ENCODE data around the gene NBEAL2.

NBEAL2 gene

DNA sequence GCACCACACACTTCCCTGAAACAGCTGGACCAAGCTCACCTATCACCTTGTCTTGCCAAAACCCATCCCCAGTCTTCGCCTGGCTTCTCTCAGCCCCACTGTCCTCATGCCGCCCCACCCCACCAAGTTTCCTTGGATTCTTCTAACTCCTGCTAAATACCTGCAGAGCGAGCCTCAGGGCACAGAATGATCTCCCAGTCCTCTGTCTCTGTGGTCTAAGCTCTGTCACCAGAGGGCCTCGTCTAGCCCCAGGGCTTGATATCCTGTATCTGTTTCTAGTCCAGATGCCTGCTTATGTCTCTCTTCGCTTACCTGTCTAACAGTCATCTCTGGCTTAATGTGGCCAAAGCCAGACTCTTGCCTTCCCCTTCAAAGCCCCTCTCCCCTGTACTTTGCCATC is 12.7 kb upstream of the NBEAL2 start:
- no peak for DNase-seq

DNA sequence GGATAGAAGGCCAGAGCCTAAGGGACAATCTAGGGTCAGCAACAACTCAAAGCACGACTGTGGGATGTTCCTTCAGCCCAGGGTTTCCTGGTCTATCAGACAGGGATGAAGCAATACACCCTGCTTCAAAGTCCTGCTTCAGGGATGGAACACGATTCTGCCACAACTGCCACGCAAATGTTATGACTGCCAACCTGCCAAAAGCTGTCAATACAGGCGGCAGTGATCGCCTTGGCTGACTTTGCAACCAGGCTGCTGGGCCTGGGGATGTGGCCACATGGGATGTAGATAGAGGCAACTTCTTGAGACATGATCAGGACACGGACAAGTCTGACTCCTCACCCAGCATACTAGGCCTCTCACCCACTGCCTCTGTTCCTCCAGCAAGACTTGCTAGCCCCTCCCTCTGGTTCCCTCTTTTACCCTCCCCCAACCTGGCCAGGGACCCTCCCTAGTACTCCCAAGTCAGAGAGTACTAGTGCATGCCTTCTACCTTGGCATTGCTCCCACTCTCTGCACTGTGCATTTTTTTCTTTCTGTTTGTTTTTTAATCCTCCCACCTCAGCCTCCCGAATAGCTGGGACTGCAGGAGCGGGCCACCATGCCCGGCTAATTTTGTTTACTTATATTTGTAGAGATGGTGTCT is 10.6 kb upstream of the NBEAL2 start:
- no peak for DNase-seq

DNA sequence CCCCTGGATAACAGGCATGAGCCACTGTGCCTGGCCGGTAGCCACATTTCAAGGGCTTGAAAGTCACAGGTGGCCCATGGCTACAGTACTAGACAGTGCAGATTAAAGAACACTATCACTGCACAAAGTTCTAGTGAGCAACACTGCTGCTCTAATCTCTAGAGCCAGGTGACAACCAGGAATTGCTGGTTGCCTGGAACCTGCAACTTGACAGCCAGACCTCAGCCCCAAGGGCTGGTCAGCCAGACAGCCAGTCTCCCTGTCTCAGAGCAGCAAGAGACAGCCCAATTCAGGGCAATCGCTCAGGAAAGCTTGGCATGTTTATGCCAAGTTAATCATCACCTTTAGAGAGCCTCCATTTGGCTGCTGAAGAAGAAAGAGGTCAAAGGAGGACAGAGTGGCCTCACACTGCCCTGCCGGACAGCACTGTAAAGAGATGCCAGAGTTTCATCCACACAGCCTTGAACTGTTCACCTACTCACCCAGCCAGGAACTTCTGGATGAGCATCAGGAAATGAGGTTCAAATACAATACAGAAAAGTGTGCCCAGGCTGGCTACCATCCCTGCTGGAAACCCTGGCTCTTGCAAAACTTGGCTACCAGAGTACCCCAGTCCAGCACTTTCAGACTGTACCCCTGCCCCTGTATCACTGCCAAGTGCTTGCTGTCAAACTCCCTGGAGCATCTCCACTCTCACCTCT is 8.9 kb upstream of the NBEAL2 start:
- no peak for DNase-seq

- no peak for DNase-seq
Observed at GRCh38 chr3:46971151-46971550, 8.3 kb upstream of the NBEAL2 start.

DNA sequence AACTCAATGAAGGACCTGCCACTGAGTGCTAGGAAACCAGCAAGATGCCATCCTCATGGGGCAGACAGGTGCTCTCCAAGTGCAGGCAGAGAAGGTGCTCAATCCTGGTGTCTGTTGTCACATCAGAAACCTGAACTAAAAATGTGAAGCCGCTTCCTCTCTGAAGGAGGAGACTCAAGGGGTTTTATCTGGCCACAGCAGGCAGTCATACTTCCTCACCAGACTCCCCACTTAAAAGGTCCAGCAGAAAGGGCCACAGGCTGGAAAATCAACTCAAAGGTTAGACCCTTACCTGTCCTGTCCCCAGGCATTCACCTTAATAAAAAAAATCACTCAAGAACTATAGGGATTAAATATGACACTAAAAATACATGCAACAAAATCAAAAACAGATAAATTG is 7.7 kb upstream of the NBEAL2 start:
- DNase-seq = no peak

- DNase-seq = peak; percentile 30
Observed at GRCh38 chr3:46972396-46972795, 7.1 kb upstream of the NBEAL2 start.

DNA sequence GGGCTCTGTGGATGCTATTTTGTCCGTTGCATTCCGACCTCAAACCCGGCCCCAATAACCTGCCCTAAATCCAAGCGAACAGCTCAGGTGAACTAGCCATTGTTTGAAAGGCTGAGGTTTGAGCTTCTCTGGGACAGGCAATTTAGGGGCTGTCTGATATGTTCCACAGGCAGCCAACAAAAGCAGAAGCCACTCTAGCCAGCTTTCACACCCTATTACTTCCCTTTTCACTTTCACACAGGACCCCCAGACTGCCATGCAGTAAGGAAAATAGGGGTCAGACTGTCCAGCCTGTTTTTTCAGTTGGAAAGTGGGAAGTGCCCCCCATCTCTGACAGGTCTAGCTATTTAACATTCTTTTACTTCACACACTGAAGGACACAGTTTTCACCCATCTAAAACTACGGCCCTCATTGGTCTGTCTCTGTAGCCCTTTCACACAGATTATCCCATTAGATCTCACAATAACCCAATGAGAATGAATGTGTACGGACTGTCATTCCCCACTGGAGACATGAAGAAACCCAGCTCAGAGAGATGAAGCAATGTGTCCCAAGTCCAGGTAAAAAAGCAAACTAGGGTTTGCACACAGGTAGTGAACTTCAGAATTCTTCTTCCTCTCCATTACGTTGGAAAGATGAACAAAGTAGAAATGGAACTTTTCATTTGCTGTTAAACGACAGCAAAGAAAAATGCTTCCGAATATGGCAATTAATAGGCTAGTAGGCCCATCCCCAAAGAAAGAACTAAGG is 4.9 kb upstream of the NBEAL2 start:
- DNase-seq = no peak

- peak; percentile 97 for DNase-seq
Observed at GRCh38 chr3:46976326-46977190, 2.9 kb upstream of the NBEAL2 start, which contains the start of gene CCDC12. TSS of gene CCDC12 (minus strand) at chr3:46976745. CDS start at chr3:46976732, 13 bp downstream.

DNA sequence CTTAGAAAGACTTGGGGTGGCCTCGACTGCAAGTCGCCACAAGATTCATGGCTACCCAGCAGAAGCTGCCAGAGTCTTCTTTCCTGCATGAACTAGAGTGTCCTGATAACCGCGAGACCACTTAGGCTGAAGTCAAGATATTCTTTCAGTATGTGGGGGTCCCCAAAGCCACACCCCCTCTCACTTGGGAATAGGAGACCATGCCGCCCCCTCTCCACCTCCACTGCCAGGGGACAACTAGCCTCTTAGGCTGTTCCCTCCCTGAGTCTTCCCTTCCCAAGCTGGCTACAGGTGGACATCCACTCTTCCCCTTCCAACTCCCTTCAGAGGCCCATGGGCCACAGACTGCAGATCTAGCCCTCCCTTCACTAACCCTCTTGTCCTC is 1.7 kb upstream of the NBEAL2 start:
- DNase-seq = no peak

DNA sequence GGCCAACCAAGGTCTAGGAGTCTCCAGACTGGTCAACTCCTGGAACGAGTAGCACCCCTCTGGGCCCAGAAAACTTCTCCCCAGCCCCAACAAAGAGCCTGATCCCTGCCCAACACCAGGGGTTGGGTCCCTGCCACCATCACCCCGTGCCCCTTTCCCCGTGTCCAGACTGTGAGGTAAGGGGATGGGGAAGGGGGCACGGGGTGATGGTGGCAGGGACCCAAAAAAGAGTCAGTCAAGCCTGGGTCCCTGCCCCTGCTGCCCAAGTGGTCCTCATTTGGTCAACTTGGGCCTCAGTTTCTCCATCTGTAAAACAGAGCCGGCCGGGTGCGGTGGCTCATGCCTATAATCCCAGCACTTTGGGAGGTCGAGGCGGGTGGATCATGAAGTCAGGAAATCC is 1.1 kb upstream of the NBEAL2 start:
- DNase-seq = no peak

- DNase-seq = no peak
Observed at GRCh38 chr3:46979958-46980497, 562 bp downstream of the NBEAL2 start.

GRCh38 chr3:46981932-46982471 is 2.5 kb downstream of the NBEAL2 start:
- no peak for DNase-seq

- no peak for DNase-seq
Observed at GRCh38 chr3:46982546-46982945, 3.1 kb downstream of the NBEAL2 start.

DNA sequence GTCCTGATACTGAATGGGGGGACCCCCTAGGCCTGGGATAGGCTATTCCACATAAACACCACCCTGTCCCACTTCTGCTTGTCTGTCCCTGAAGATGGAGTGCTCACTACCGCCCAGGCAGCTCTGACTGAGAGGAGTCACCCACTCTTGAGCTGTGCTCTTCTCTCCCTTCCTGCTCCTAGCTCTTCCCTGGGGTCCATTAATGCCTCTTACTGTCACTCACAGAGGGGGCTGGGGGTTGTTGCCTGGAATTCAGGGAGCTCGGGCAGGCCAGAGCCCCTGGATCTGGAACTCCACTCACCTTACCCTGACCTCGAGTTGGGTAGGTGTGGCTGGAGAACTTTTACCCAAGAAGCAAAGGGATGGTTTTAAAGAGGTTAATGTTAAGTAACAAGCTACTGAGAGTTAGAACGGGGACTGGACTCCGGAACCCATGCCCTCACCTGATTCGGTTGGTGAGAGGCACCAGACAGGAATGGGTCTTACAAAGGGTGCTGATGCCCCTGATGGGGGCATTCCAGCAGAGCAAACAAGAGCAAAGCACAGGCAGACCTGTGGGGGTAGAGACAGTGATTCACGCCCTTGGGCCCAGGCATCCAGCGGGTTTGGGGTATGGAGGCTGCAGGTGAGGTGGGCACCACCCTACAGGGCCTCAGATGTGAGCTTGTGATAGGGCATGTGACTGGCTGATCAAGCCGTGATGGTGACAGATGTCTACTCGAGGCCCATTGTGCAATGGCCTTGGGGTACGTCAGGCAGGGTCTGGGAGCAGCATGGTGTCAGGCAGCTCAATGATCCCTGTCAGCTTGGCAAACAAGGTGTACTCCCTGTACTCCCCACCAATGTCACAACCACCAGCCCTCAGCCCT is 5.4 kb downstream of the NBEAL2 start:
- no peak for DNase-seq

DNA sequence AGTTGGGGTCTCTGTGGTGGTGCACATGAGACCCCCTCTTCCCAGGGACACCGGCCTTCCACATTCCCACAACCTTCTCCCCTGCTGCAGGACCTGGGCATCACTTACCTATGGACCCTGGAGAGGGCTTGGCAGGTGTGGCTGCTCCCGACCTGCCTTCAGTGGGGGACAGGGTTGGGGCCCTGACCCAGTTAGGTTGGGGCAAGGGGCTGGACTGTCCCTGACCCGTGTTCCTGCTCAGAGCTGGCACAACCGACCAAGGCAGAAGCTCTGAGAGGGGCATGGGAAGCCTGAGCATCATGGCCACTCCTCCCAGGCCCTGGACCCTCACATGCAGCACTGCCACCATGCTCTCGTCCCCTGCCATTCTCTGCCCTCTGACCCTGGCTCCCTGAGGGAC is 6.1 kb downstream of the NBEAL2 start:
- DNase-seq = no peak

DNA sequence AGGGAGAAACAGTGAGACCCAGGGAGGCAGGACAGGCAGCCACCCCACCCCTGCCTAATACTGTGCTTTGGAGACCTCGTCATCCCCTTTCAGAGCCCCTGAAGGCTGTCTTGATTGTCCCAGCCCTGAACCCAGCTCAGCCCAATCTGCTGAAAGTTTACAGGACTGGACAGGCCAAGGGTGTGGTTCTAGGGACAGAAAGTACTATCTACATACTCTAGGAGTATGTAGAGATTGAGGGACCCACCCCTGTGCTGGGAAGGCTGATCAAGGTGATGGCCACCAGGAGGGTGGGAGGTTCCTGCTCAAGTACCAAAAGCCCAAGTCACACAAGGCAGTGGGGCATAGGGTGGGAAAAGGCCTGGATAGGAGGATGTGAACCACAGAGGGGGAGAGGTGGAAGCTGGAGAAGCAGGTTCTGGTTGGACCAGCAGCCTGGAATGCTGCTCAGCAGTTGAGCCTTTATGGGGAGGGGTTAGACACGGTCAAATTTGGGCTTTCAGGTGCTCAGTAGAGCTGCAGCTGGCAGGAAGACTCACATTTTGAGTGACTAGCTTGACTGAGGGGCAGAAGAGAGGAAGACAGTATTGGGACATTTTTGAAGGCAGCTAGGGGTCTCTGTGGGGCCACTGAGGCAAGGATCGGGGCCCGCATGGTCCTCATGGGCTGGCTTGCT is 6.7 kb downstream of the NBEAL2 start:
- no peak for DNase-seq

GRCh38 chr3:46986782-46987310 is 7.4 kb downstream of the NBEAL2 start:
- no peak for DNase-seq

DNA sequence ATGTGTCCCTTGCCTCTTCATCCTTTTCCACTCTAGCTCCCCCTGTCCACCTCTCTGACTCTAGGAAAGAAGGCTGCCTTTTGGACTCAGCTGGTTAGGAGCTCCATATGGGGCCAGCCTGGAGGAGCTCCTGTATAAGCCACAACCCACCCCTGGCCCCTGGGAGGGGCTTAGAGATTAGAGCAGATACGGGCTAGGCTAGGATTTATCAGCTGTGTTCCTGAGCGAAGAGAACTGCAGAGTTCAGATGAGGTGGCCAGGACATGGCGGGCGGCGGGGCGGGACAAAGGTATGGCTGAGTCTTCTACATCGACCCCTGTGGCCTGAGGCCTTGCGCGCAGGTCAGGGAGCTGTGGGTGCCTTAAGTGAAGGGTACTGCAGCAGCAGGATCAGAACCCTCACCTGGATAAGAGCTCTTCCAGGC is 7.9 kb downstream of the NBEAL2 start:
- no peak for DNase-seq

- DNase-seq = peak; percentile 93
Observed at GRCh38 chr3:46987743-46988401, 8.4 kb downstream of the NBEAL2 start.

DNA sequence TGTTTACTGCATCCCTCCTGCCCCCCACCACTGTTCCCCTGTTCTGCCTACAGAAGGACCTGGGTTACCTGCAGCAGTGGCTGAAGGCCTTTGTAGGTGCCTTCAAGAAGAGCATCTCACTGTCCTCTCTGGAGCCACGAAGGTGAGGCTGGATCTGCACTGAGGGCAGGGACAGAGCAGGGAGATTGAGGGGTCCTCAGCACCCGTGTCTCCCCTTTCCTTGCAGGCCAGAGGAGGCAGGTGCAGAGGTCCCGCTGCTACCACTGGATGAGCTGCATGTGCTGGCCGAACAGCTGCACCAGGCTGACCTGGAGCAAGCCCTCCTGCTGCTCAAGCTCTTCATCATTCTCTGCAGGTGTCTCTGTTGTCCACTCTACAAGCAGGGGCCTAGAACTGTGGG is 9.2 kb downstream of the NBEAL2 start:
- no peak for DNase-seq

Measured in CD4-positive, alpha-beta T cell treated with Interleukin-12 subunit alpha and Interleukin-12 subunit beta, for 1 hour (primary cell).